H1 (cell line): ENCODE data around the gene AIRE. TPM values are rescaled to one million over a fixed set of nuclear protein-coding genes. Genes with fewer than 3 reads are reported as not detected.

Source experiments
- BACH1 ChIP-seq: IDR thresholded peaks from 2 replicates; pipeline ENCODE4 v1.6.1; 2012; ENCODE audit warnings: low read length, improper control_type of control experiment
- CBX8 ChIP-seq: fragments of 300-800, 300-1000 bp; sonication (generic); IDR thresholded peaks from 2 replicates; pipeline ENCODE4 v1.7.1; 2016; ENCODE audit warnings: low read depth, low read length, borderline replicate concordance
- CTCF ChIP-seq, 3 experiments: IDR thresholded peaks; 1 replicate in 2 of 3; 2 replicates in 1 of 3; pipeline versions ENCODE4 v1.5.1 to v1.6.1; 2011; ENCODE audit warnings: low read length in 3 of 3, mild to moderate bottlenecking in 3 of 3, inconsistent platforms in 2 of 3, low read depth in 1 of 3, moderate library complexity in 1 of 3; ENCODE audit not compliant: insufficient read depth in 1 of 3; ENCODE audit errors: control extremely low read depth in 1 of 3
- EZH2 ChIP-seq: fragments of 200-600 bp; sonication (generic); IDR thresholded peaks from 2 replicates; pipeline ENCODE4 v1.7.1; 2012; ENCODE audit warnings: low read depth, mild to moderate bottlenecking, moderate library complexity, low read length, inconsistent platforms; ENCODE audit not compliant: severe bottlenecking
- JUN ChIP-seq: IDR thresholded peaks from 2 replicates; pipeline ENCODE4 v1.6.1; 2011; ENCODE audit warnings: low read depth, mild to moderate bottlenecking, improper control_type of control experiment, low read length
- PHF8 ChIP-seq: fragments of 200-600 bp; sonication (generic); conservative IDR thresholded peaks from 2 replicates; pipeline ENCODE4 v1.7.1; 2012; ENCODE audit warnings: low read depth, mild to moderate bottlenecking, inconsistent platforms, low read length, moderate library complexity
- SIX5 ChIP-seq: IDR thresholded peaks from 2 replicates; pipeline ENCODE4 v1.6.1; 2011; ENCODE audit warnings: mild to moderate bottlenecking, low read depth, low read length
- polyA plus RNA-seq, 7 experiments: library from polyadenylated mRNA; depleted of rRNA in 3 of 7; stranded (reverse) in 5 of 7; unstranded in 2 of 7; fragments of >200 nt in 5 of 7; fragments of 200-250 nt in 2 of 7; gene quantifications; 1 replicate in 5 of 7; 2 replicates in 1 of 7; 4 replicates in 1 of 7; pipeline versions ENCODE4 v1.2.1 to v1.2.3, GENCODE V29; 2011 to 2013; ENCODE audit warnings: missing spikeins in 2 of 7, mixed read lengths in 2 of 7
- total RNA-seq: library from RNA; stranded (reverse); fragmentation: NEBNext Ultra II Directional; extraction: Animal tissue kit (Norgen Biotek cat#: 25700); gene quantifications from 2 replicates; pipeline ENCODE4 v1.2.1, GENCODE V29; 2021

AIRE gene
- total and polyA plus RNA-seq, 2 of the 8 experiments (the other 6 are each of a cell fraction or from before 2014, with no cell fraction given), result 0.09 TPM; not detected in 1

GRCh38 chr21:44301141-44301540 lies 15.5 kb downstream of the AIRE start (continued):
- TF ChIP-seq EZH2 (no peak), CTCF (IDR thresholded peaks at IDR 0.05; ENCODE audit: control extremely low read depth in 1 of 3, insufficient read depth in 1 of 3, low read depth in 1 of 3, low read length in 3 of 3) (no peak), CBX8 (no peak), JUN (no peak), PHF8 (no peak), BACH1 (no peak), SIX5 (no peak)
